ENCODE measurements around the gene CHRM4. TPM values are rescaled to one million over a fixed set of nuclear protein-coding genes. Genes with fewer than 3 reads are reported as not detected.

Gene CHRM4
- total RNA-seq, 3 donors from 2014 or later (not counting 1 experiment from before 2014, with no cell fraction given) = 2.2 to 6.5 (median 3.7) TPM

- no peaks in the 10 kb centered on the region for H3K27me3 ChIP-seq (ENCODE audit: control insufficient read depth, insufficient read depth, low read length)
- no peak for ATAC-seq
- H3K4me1 Mint-ChIP-seq = peaks cover 15 to 24% of the 10 kb centered on the region in 2 donors
- peaks cover 23% of the 10 kb centered on the region for H3K36me3 ChIP-seq (ENCODE audit: control insufficient read depth, insufficient read depth, low read length)
- no peak overlapping the region for H3K27ac Mint-ChIP-seq
- H3K9me3 ChIP-seq (ENCODE audit: control insufficient read depth, insufficient read depth, low read length) = no peaks in the 10 kb centered on the region
- TF ChIP-seq CTCF (IDR thresholded peaks at IDR 0.05) = no peak
- no peak overlapping the region for H3K27ac ChIP-seq (ENCODE audit: low read length)
- 100% methylated on average over 2 of the region's 3 CpGs for WGBS (ENCODE audit: insufficient coverage)
- H3K4me3 Mint-ChIP-seq = no peak overlapping the region
- no peak for DNase-seq
- H3K36me3 Mint-ChIP-seq = no peaks in the 10 kb centered on the region
- no peaks in the 10 kb centered on the region for H3K27me3 Mint-ChIP-seq (ENCODE audit: low read depth in 2 of 2)
- H3K4me3 ChIP-seq (ENCODE audit: low read length) = no peak overlapping the region
- H3K9me3 Mint-ChIP-seq = no peaks in the 10 kb centered on the region
- H3K4me1 ChIP-seq (ENCODE audit: control insufficient read depth, insufficient read depth, low read length) = no peaks in the 10 kb centered on the region
- intact Hi-C loops (cut with micrococcal nuclease) = no loop called here
These were observed 44.5 kb upstream of the CHRM4 start for GRCh38 chr11:46436113-46436512.

GRCh38 chr11:46435679-46436078, 44.1 kb upstream of the CHRM4 start:
- TF ChIP-seq CTCF (IDR thresholded peaks at IDR 0.05) = no peak
- no peak for ATAC-seq
- H3K27me3 Mint-ChIP-seq (ENCODE audit: low read depth in 2 of 2) = no peaks in the 10 kb centered on the region

GRCh38 chr11:46431211-46431610, 39.6 kb upstream of the CHRM4 start:
- Histone ChIP-seq H3K4me3 (ENCODE audit: low read length) (no peak overlapping the region), H3K27ac (ENCODE audit: low read length) (no peak overlapping the region), H3K27me3 (ENCODE audit: control insufficient read depth, insufficient read depth, low read length) (no peaks in the 10 kb centered on the region), H3K9me3 (ENCODE audit: control insufficient read depth, insufficient read depth, low read length) (no peaks in the 10 kb centered on the region), H3K36me3 (ENCODE audit: control insufficient read depth, insufficient read depth, low read length) (peaks cover 38% of the 10 kb centered on the region), H3K4me1 (ENCODE audit: control insufficient read depth, insufficient read depth, low read length) (no peaks in the 10 kb centered on the region)
- Mint-ChIP-seq H3K9me3 (no peaks in the 10 kb centered on the region), H3K4me3 (no peak overlapping the region), H3K4me1 (peaks cover 0 to 22% of the 10 kb centered on the region in 2 donors), H3K36me3 (no peaks in the 10 kb centered on the region), H3K27ac (no peak overlapping the region), H3K27me3 (ENCODE audit: low read depth in 2 of 2) (no peaks in the 10 kb centered on the region)
- no peak for TF ChIP-seq CTCF (IDR thresholded peaks at IDR 0.05)
- no peak for ATAC-seq
- DNase-seq = no peak
- intact Hi-C loops (cut with micrococcal nuclease) = no loop called here

More at GRCh38 chr11:46435679-46436078, 44.1 kb upstream of the CHRM4 start:
- H3K4me1 ChIP-seq (ENCODE audit: control insufficient read depth, insufficient read depth, low read length) = no peaks in the 10 kb centered on the region
- WGBS (ENCODE audit: insufficient coverage) = 80% methylated on average over 3 of the region's 3 CpGs
- Mint-ChIP-seq H3K36me3 (no peaks in the 10 kb centered on the region), H3K9me3 (no peaks in the 10 kb centered on the region), H3K4me1 (peaks cover 15 to 24% of the 10 kb centered on the region in 2 donors), H3K27ac (no peak overlapping the region), H3K4me3 (no peak overlapping the region)
- intact Hi-C loops (cut with micrococcal nuclease) = no loop called here
- H3K36me3 ChIP-seq (ENCODE audit: control insufficient read depth, insufficient read depth, low read length) = peaks cover 25% of the 10 kb centered on the region
- no peak overlapping the region for H3K4me3 ChIP-seq (ENCODE audit: low read length)
- DNase-seq = no peak
- H3K27me3 ChIP-seq (ENCODE audit: control insufficient read depth, insufficient read depth, low read length) = no peaks in the 10 kb centered on the region
- no peak overlapping the region for H3K27ac ChIP-seq (ENCODE audit: low read length)
- no peaks in the 10 kb centered on the region for H3K9me3 ChIP-seq (ENCODE audit: control insufficient read depth, insufficient read depth, low read length)

- 100% methylated on average over 1 of the region's 3 CpGs for WGBS (ENCODE audit: insufficient coverage)
- no peaks in the 10 kb centered on the region for H3K9me3 Mint-ChIP-seq
- no peaks in the 10 kb centered on the region for H3K27me3 Mint-ChIP-seq (ENCODE audit: low read depth in 2 of 2)
- Histone ChIP-seq H3K27me3 (ENCODE audit: control insufficient read depth, insufficient read depth, low read length) (no peaks in the 10 kb centered on the region), H3K27ac (ENCODE audit: low read length) (no peak overlapping the region), H3K4me1 (ENCODE audit: control insufficient read depth, insufficient read depth, low read length) (no peaks in the 10 kb centered on the region), H3K4me3 (ENCODE audit: low read length) (no peak overlapping the region), H3K36me3 (ENCODE audit: control insufficient read depth, insufficient read depth, low read length) (peaks cover 40% of the 10 kb centered on the region), H3K9me3 (ENCODE audit: control insufficient read depth, insufficient read depth, low read length) (no peaks in the 10 kb centered on the region)
- H3K4me3 Mint-ChIP-seq = no peak overlapping the region
- ATAC-seq = no peak
- H3K27ac Mint-ChIP-seq = no peak overlapping the region
- no peaks in the 10 kb centered on the region for H3K36me3 Mint-ChIP-seq
- no peak for DNase-seq
- intact Hi-C loops (cut with micrococcal nuclease) = no loop called here
- peaks cover 0 to 20% of the 10 kb centered on the region in 2 donors for H3K4me1 Mint-ChIP-seq
- TF ChIP-seq CTCF (IDR thresholded peaks at IDR 0.05) = no peak
These were observed 38.1 kb upstream of the CHRM4 start for GRCh38 chr11:46429717-46430116.
